22Rv1 (cell line): Measurements from ENCODE around the gene OPRM1.

Experiments
- ZFX ChIP-seq: fragments of 450-650 bp; IDR thresholded peaks from 2 replicates; pipeline ENCODE4 v1.6.1; 2017; ENCODE audit warnings: antibody characterized with exemption, borderline replicate concordance
- TF ChIP-seq, protein P1 (sequence below): fragments of 450-650 bp; IDR thresholded peaks from 2 replicates; pipeline ENCODE4 v1.5.1; 2017; ENCODE audit warnings: mild to moderate bottlenecking

- TF ChIP-seq, protein P1, sequence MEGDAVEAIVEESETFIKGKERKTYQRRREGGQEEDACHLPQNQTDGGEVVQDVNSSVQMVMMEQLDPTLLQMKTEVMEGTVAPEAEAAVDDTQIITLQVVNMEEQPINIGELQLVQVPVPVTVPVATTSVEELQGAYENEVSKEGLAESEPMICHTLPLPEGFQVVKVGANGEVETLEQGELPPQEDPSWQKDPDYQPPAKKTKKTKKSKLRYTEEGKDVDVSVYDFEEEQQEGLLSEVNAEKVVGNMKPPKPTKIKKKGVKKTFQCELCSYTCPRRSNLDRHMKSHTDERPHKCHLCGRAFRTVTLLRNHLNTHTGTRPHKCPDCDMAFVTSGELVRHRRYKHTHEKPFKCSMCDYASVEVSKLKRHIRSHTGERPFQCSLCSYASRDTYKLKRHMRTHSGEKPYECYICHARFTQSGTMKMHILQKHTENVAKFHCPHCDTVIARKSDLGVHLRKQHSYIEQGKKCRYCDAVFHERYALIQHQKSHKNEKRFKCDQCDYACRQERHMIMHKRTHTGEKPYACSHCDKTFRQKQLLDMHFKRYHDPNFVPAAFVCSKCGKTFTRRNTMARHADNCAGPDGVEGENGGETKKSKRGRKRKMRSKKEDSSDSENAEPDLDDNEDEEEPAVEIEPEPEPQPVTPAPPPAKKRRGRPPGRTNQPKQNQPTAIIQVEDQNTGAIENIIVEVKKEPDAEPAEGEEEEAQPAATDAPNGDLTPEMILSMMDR = no peak
- no peak for TF ChIP-seq ZFX
These were observed 187.4 kb downstream of the OPRM1 start for GRCh38 chr6:154226461-154226860.
